GM19240 (cell line): Measurements from ENCODE around the gene ARHGEF3.

Experiments
- DNase-seq: peaks from one replicate; pipeline ENCODE4 v3.0.0; 2011; ENCODE audit warnings: low spot score; ENCODE audit not compliant: insufficient read length

Gene ARHGEF3

DNA sequence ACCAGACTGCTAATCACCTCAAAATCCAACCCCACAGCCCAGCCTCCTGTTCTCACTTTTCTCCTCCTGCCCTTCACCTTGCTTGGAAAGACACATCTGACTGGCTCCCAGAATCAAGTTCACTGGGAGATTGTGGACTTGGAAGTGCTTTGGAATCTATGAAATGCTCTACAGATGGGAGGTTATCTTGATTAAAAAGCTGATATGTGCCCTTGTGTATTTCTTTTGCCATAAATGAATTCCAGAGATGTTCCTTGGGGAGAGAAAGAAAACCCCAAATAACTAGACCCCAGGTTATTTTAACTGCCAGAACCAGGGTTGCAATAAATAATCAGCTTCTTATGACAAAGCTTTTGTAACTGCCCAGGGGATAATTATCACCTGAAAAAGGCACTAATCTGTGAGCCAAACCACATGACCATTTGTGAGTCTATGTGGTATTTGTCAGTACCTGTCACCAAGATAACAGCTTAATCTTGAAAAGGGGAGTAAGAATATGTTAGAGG, 21.7 kb upstream of the ARHGEF3 start:
- DNase-seq: no peak

DNA sequence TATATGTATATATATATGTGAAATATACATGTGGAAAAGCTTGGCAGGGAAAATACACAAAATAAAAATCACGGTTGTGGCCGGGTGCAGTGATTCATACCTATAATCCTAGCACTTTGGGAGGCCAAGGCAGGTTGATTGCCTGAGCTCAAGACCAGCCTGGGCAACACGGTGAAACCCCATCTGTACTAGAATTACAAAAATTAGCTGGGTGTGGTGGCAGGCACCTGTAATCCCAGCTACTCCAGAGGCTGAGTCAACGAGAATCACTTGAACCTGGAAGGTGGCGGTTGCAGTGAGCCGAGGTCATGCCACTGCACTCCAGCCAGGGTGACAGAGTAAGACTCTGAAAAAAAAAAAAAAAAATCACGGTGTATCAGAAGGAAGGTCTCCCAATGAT, 20.8 kb upstream of the ARHGEF3 start:
- DNase-seq: no peak

DNA sequence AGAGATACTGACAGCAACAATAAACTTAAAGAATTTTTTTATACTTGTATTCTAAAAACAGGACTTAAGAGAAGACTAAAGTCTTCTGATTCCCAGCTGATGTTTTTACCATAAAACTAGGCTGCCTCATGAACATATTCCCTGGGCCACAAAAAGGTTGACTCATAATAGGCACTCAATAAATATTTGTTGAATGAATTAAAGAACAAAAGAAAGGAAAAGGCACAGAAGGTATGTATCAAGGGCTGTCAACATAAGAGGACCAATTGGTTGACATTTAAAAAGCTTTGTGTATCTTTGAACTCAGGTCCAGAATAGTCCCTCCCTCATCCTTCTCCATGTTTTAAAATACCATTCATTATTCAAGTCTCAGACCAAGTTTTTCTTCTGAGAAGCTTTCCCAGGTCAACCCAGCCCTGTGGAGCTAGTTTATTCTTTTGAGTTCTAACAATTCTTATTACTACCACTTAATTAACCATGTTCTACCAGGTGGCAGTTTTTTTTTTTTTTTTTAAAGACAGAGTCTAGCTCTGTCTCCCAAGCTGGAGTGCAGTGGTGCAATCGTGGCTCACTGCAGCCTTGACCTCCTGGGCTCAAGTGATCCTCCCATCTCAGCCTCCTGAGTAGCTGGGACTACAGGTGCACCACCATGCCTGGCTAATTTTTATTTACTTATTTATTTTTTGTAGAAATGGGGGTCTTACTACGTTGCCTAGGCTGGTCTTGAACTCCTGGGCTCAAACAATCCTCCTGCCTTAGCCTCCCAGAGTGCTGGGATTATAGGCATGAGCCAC, 17.5 kb upstream of the ARHGEF3 start:
- DNase-seq: no peak

DNA sequence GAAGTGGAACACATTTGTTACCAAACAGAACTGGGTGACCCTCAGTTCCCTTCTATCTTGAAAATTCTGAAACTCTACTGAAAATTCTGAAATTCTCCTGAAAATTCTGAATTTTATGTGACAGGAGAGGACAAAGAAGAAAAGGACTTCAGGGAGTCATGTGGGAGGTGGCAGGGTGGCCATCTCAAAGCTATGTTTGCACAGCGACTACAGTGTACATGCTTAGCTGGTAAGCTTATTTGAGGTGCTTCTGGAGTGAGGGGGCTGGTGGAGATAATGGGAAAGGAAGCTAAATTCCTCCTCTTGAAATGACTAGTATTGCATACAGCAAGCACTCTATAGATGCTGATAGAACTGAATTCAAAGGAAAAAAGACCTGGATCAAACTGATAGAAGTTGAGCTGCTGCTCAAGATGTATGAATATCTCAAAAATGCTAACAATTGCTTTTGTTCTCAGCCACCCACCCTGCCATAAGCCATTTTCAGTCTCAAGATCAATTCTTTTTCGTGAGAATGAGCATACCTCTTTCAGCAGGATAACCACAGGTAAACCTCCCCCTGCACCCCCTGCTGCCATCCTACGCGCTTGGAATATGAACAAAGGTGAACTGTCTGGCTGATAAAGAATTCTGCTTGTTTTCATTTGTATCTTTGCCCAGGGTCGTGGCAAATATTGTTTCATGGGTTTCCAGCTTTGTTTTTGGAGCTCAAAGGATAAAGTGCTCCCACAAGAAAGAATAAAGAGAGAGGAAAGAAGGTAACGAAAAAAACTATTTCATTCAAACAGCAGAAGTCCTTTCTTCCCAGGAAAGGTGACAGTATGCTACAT, 16.6 kb upstream of the ARHGEF3 start:
- no peak for DNase-seq

DNA sequence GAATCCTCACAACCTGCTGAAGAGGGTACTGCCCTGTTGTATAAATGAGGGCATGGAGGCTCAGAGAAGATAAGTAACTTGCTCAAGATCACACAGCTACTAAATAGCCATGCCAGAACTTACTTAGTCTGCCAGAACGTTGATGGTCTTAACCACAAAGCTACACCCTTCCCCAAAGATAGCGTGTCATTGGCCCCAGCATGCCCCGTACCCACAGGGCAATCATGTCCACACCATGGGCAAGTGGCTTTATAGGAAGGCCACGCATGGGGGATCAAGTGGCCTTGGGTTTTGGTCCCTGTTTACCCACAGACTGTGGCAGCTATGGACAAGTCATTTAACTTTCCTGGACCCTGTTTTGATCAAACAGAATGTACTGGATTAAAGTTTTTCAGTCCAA, 15.9 kb upstream of the ARHGEF3 start:
- DNase-seq: no peak

DNA sequence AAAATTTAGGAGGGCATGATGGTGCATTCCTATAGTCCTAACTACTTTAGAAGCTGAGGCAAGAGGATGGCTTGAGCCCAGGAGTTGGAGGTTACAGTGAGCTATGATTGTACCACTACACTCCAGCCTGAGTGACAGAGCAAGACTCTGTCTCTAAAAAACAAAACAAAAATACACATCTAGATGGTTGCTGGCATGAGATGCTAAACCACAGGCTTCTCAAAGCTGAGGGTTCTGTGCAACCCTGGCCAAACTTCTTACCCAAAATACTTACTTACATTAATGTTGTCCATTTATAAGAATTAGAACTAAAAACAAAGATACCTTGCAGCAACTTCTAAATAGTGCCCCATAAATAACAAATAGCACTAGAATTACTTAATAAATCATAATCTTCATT, 14.3 kb upstream of the ARHGEF3 start:
- no peak for DNase-seq

DNA sequence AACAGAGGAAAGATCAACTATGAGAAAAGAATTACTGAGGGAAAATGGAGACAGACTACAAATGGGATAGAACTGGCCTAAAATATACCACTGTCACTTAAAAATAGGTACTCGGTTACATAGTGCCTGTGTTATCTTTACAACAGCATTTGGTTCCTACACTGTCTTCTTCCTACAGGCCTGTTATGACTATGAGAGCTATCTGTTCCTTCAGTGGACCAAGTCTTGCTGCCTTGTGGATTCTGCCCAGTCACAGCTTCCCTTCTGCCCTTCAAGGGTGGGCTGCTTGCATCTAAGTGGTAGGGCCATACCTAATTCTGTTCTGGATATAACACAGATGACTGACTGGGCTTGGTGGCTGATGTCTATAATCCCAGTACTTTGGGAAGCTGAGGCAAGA, 13.8 kb upstream of the ARHGEF3 start:
- no peak for DNase-seq

DNA sequence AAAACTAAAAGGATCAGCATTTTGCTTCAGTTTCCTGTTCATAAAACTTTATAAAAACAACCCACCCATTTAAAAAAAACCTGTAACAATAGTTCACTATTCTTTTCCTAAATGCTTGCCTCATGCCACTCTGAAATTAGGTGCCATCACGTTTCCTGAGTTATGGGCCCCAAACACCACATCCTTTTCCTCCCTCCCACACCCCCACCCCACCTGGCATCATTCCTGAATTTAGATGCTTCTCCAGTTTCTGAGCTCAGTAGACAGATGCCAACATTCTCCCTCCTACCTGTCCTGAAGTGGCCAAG, 11.9 kb upstream of the ARHGEF3 start:
- no peak for DNase-seq

DNA sequence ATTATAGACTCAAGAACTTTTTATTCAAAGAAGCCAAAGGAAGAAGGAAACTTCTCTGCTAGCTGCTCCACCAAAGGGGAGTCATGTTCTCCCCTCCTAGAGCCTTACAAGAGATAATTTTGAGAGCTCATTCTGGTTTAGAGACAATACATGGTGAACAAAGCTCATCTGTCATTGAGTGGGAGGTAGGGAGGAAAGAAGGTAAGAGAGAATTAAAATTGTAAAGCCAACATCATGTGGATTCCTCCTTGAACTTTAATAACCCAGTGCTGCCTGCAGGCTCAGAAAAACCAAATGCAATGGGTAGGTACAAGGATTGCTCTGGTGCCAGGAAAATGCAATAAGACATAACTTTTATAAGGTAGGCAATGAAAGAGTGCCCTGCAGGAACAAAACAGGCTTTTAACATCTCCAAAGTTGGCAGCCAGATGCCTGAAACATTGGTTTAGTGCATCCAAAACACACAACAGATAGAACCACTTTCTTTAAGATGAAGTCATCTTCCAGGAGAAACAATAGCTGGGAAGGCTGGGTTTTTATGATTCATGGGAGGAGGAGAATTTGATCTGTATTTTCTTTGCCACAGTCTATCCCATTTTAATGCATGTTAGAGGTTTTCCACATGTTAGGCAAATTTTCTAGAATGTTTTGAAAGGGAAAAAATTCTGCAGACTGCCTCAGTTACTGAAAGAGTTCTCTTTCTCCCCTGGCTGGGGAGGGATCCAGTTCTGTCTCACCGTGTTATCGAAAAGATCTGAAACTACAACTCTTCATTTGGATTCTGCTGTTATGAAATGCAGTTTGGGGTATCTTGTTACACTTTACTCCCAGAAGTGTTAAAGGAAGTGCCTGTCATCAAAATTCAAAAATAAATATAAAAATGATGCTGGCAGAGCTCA, 11.3 kb upstream of the ARHGEF3 start:
- no peak for DNase-seq

DNA sequence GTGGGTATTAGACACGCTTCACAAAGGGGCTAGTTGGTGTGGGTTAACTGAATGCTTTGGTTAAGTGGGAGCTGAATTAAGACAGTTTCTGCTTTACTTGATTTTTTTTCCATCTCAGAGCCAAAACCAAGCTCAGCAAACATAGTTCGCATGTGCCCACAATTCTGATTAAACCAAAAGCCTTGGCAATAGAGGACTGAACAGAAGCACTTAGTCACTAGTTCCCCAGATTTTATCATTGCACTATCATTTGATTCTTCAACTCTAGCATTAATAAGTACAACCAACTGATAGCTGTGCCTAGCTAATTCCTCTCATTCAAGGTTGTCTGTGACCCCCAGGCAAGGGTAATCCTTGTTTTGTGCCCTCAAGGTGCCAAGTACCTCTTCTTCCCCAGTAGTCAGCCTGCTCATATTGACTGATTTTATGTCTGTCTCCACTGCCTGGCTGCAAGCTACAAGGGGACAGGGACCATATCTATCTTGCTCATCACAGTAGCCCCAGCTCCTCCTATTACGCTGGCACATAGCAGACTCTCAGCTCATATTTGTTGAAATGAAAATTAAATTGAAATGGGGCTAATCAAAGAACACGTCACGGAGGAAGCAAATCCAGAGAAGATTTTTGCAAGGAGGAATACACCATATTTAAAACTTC, 9.9 kb upstream of the ARHGEF3 start:
- DNase-seq: no peak

DNA sequence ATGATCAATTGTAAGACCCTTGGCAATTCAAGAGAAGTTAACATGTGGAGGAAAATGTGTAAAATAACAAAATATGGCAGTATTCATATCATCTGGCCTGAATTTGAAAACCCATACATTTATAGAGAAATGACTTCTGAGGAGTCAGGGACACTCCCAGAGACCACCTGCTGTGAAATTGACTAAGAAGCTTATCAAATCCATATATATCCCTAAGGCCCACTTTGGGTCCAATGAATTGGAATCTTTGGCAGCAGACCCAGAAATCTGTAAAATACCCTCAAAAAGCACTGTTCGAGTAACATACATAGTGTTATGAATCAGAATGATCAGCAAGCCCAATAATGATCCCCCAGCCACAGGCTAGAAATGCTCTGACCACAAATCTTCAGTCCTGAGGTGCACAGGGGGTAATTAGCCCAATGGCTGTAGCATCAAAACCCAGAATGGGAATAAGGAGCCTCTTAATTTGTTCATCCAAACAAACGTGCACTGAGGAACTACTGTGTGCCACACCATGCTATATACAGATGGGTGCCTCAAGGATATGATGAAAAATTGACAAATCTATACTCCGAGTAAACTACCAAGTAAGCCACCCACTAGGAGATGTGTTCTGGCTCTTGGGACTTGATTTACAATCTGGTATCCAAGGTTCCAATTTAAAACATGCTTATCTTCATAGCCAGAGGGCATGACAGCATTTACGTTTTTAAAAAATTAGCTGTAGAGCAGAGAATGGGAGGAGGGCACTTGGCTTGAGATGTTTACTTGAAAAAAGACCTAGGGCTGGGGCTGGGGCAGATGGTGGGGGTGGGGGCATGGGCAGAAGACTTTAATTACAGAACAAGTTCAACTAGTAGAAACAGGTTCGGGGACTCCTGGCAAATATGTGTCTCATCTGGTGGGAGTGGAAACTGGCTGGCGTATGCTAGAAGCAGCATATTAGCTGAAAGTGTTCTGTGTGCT, 9.1 kb upstream of the ARHGEF3 start:
- DNase-seq: no peak

DNA sequence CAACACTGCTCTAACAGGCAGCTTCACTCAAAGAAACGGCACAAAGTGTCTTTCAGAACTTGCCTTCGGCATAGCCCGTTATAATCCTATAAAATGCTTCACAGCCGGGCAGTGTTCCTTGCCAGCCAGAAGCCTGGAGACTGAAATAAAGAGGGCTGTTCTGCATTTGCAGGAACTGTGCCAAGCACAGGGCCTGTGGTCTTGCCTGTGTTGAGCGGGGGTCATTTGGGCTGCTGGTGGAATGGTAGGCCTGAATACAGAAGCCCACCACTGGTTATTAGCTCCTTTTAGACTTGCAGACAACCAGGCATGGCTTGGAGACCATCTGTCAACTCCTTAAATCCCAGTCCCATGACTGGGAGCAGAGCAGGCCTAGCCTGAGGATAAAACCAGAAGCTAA, 4.7 kb upstream of the ARHGEF3 start:
- no peak for DNase-seq

DNA sequence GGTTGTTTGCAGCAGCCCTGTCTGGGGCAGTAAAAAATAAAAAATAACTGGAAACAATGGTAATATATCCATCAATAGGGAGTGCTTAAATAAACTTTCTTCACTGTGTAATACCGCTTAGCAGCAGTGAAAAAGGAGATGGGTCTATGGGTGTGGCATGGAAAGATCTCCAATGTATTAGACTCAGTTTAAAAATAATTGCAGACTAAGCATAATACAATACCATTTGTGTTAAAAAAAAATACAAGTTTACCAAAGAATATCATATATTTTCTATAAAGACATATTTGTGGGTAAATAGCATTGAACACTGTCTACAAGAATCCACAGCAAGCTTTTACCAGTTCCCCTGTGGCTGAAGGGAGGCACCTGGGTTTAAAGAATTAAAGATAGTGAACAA, 1.0 kb upstream of the ARHGEF3 start:
- no peak for DNase-seq

DNA sequence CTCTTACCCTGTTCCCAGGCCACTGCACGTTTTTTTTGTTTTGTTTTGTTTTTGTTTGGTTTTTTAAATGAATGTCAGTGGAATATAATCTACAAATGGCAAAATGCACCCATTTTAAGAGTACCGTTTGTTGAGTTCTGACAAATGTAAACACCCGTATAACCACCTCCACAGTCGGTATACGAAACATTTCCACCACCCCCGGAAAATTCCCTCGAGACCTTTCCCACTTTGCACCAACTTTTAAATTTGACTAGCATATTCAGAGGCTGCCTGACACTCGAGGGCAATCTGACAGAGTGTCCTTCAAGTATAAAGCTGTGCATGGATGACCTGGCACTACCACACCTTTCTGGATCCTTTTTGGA, 613 bp upstream of the ARHGEF3 start:
- no peak for DNase-seq

DNA sequence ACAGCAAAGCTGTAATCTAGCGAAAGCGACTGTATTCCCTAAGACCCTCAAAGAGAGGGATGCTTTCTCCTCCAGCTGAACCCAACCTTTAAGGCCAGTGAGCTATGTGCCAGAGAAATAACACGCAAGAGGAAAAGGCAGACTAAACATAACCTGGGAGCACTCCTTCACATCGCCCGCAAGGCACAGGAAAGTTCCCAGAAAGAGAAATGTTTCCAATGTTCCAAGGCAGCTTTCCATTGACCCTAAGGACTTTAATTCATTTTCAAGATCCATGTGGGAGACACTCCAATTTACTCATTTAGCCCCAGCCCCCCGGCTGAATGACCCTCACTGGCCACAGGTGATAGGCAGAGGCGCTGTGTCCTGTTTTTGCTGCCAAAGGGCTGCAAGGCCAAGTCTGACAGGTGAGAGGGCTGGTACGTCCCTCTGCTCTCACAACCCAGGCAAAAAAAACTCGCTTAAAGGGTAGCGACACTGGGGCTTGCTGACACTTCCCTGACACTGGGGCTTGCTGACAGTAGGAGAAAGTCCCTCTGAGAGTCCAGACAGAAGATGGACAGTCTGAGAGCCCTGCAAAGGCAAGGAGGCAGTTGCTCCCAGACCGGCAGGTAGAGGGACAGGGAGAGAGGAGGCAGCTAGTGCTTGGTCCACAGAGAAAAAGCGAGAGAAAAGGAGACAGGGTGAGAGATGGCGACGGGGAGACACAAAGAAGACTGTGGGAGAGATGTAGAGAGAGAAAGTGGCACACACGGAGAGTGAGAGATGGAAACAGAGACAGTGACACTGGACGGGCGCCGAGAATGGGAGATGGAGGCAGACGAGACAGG, 702 bp downstream of the ARHGEF3 start:
- DNase-seq: no peak

DNA sequence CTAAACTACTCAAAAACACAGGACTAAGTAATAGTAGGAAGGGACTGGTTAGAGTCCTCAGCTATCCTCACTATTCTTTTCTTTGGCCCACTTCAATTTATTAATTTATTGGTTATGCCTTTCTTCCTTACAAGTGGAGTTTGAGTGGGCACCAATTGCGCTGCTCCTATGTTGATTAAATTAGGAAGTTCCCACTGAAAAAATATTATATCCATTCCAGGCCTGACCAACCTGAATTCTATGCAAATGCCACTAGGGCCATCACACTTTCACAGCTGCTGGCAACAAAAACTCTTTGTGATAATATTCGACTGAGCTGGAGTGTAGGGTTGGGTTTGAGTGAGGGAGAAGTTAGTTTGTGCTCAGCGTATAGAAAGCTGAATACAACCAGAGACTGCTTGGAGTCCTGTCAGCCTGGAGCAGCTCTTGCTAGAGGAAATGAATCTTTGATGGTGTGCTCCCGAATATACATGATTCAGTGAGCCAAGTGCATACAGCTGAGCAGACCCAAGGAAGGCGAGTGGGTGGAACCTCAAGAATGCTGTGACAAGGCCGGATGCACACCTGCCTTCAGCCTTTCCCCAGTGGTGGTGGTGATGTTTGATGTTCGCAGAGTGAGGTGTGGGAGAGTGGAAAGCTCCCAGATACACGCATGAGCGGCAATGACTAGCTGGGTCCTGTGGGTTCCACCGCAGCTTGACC, 1.5 kb downstream of the ARHGEF3 start:
- no peak for DNase-seq

DNA sequence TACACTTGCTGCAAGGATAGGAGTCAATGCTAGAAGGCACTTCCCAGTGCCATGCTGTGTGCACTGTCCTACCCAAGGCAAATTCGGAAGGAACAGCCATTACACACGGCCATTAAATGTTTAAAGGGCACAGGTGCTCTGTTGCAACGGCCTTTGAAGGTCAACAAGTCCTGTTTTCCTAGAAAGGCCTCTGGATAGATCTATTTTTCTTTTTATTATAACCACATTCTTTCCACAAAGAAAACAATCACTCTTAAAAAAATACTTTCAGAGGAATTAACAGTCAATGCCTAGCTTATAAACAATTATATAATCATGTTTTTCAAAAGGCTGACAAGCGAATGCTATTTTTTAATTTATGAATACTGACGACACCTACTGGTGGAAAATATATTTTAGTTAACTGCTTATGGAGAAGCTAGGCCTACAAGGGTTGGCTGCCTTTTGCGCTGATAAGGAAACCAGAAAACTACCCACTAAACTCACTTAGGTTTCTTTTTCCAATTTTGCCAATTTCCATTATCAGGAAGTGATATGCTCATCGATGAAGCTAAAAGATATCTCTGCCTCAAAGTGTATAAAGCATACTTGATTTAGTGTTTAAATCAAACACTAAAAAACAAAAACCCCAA, 2.4 kb downstream of the ARHGEF3 start:
- DNase-seq: peak; percentile 31

DNA sequence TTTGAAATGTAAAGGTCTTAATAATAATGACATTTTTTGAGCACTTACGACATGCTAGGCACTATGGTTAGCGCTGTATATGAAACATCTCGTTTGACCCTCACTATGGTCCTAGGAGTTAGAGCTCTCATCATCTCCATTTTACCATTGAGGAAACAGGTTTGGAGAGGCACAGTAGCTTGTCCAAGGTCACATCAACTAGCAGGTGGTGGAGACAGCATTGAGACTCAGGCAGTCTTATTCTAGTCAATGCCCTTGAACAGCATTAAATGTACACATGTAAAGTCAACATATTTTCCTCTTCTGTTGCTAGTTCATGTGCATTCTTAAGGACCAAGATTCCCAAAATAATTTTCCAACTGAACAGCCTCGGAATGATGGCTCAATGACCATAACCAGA, 4.8 kb downstream of the ARHGEF3 start:
- DNase-seq: no peak
